Measurements from ENCODE around the gene PRPF40A. TPM values are rescaled to one million over a fixed set of nuclear protein-coding genes. Genes with fewer than 3 reads are reported as not detected.
A peak's percentile ranks its signal among the peaks of the same experiment; 100 is the strongest.

PRPF40A gene
- total and polyA plus RNA-seq, 2 experiments from 2014 or later, result 86.1 to 112 TPM

- Histone ChIP-seq H3K27ac (no peak overlapping the region), H2AFZ (no peak overlapping the region), H4K20me1 (ENCODE audit: insufficient read depth) (no peaks in the 10 kb centered on the region), H3K79me2 (ENCODE audit: insufficient read depth) (peaks cover 82% of the 10 kb centered on the region), H3K9me3 (ENCODE audit: low read depth) (no peaks in the 10 kb centered on the region), H3K9ac (no peak overlapping the region), H3K36me3 (ENCODE audit: low read depth) (no peaks in the 10 kb centered on the region), H3K4me1 (ENCODE audit: insufficient read depth) (peaks cover 21% of the 10 kb centered on the region), H3K4me2 (ENCODE audit: unreplicated experiment) (no peak overlapping the region), H3F3A (ENCODE audit: insufficient read depth) (peaks cover 7% of the 10 kb centered on the region; the same call in 1 of the 2 replicates), H3K4me3 (no peak overlapping the region), H3K27me3 (replicated peaks; ENCODE audit: insufficient read depth) (no peaks in the 10 kb centered on the region), H3K9me2 (ENCODE audit: insufficient read depth) (no peaks in the 10 kb centered on the region)
- 91 to 100% methylated on average over 2 of the region's 2 CpGs for WGBS, 2 experiments (ENCODE audit: low coverage in 1 of 2, low lambda C conversion rate in 2 of 2, missing lambda C conversion rate in 2 of 2)
- in situ Hi-C loops (cut with MboI), result no loop called here
- no peak for DNase-seq
- TF ChIP-seq EZH2phosphoT487 (IDR thresholded peaks at IDR 0.05; ENCODE audit: insufficient read depth, low read depth) (no peak), EZH2 (IDR thresholded peaks at IDR 0.05; ENCODE audit: insufficient read depth, poor library complexity, severe bottlenecking) (no peak)
These were observed 3.5 kb upstream of the PRPF40A start for GRCh38 chr2:152720794-152721193.

- Histone ChIP-seq H3K9me2 (ENCODE audit: insufficient read depth) (no peaks in the 10 kb centered on the region), H3K4me1 (ENCODE audit: insufficient read depth) (peaks cover 22% of the 10 kb centered on the region), H3F3A (ENCODE audit: insufficient read depth) (peaks cover 7% of the 10 kb centered on the region; the same call in 1 of the 2 replicates), H3K27ac (peak overlapping the region; percentile 91), H3K79me2 (ENCODE audit: insufficient read depth) (peaks cover 85% of the 10 kb centered on the region), H3K9ac (peak overlapping the region; percentile 97), H3K4me3 (peak overlapping the region; percentile 97), H3K27me3 (replicated peaks; ENCODE audit: insufficient read depth) (no peaks in the 10 kb centered on the region), H2AFZ (peak overlapping the region; percentile 92), H3K4me2 (ENCODE audit: unreplicated experiment) (peak overlapping the region; percentile 91), H3K36me3 (ENCODE audit: low read depth) (peaks cover 13% of the 10 kb centered on the region; the same call in 1 of the 2 replicates), H3K9me3 (ENCODE audit: low read depth) (no peaks in the 10 kb centered on the region), H4K20me1 (ENCODE audit: insufficient read depth) (0 out of 2 replicates have a peak, but pooled peaks cover 3% of the 10 kb centered on the region)
- 1 to 3% methylated on average over 22 to 23 of the region's 23 CpGs for WGBS, 2 experiments (ENCODE audit: low coverage in 1 of 2, low lambda C conversion rate in 2 of 2, missing lambda C conversion rate in 2 of 2)
- peak; percentile 64 for DNase-seq
- in situ Hi-C loops (cut with MboI), result no loop called here
- TF ChIP-seq EZH2phosphoT487 (IDR thresholded peaks at IDR 0.05; ENCODE audit: insufficient read depth, low read depth) (no peak), EZH2 (IDR thresholded peaks at IDR 0.05; ENCODE audit: insufficient read depth, poor library complexity, severe bottlenecking) (no peak)
These were observed 1.8 kb upstream of the PRPF40A start for GRCh38 chr2:152718909-152719645.

- peak within 1 kb of the TSS; percentile 91 for H3K4me2 ChIP-seq (ENCODE audit: unreplicated experiment)
- H2AFZ ChIP-seq, result peak within 1 kb of the TSS; percentile 92
- peak; percentile 97 for DNase-seq
- H3K4me3 ChIP-seq, result peak within 1 kb of the TSS; percentile 97
- TF ChIP-seq EZH2 (IDR thresholded peaks at IDR 0.05; ENCODE audit: insufficient read depth, poor library complexity, severe bottlenecking) (no peak), EZH2phosphoT487 (IDR thresholded peaks at IDR 0.05; ENCODE audit: insufficient read depth, low read depth) (no peak)
- H3K9me2 ChIP-seq (ENCODE audit: insufficient read depth), result no peaks in the 10 kb centered on the region
- H3F3A ChIP-seq (ENCODE audit: insufficient read depth), result peaks cover 7% of the 10 kb centered on the region; the same call in 1 of the 2 replicates
- H3K27ac ChIP-seq, result peak within 1 kb of the TSS; percentile 91
- no peaks in the 10 kb centered on the region for H3K9me3 ChIP-seq (ENCODE audit: low read depth)
- peaks cover 21% of the 10 kb centered on the region for H3K36me3 ChIP-seq (ENCODE audit: low read depth)
- WGBS, 2 experiments (ENCODE audit: low coverage in 1 of 2, low lambda C conversion rate in 2 of 2, missing lambda C conversion rate in 2 of 2), result 1% methylated on average over 81 to 83 of the region's 87 CpGs
- peaks cover 22% of the 10 kb centered on the region for H3K4me1 ChIP-seq (ENCODE audit: insufficient read depth)
- H3K79me2 ChIP-seq (ENCODE audit: insufficient read depth), result peaks cover 85% of the 10 kb centered on the region
- no peaks in the 10 kb centered on the region for H3K27me3 ChIP-seq (replicated peaks; ENCODE audit: insufficient read depth)
- in situ Hi-C loops (cut with MboI), result no loop called here
- peak within 1 kb of the TSS; percentile 97 for H3K9ac ChIP-seq
- H4K20me1 ChIP-seq (ENCODE audit: insufficient read depth), result 0 out of 2 replicates have a peak, but pooled peaks cover 3% of the 10 kb centered on the region
These were observed 1.0 kb upstream of the PRPF40A start, which contains the start of gene ARL6IP6 for GRCh38 chr2:152718076-152718908. ARL6IP6 (plus strand) TSS chr2:152718620; CDS start chr2:152718625, 5 bp downstream.

- H3K4me1 ChIP-seq (ENCODE audit: insufficient read depth), result peaks cover 22% of the 10 kb centered on the region
- peaks cover 27% of the 10 kb centered on the region for H3K36me3 ChIP-seq (ENCODE audit: low read depth)
- 0 out of 2 replicates have a peak, but pooled peaks cover 3% of the 10 kb centered on the region for H4K20me1 ChIP-seq (ENCODE audit: insufficient read depth)
- peak overlapping the region; percentile 97 for H3K9ac ChIP-seq
- H2AFZ ChIP-seq, result peak overlapping the region; percentile 89
- peak overlapping the region; percentile 97 for H3K4me3 ChIP-seq
- peak; percentile 55 for DNase-seq
- H3K27me3 ChIP-seq (replicated peaks; ENCODE audit: insufficient read depth), result no peaks in the 10 kb centered on the region
- H3K9me3 ChIP-seq (ENCODE audit: low read depth), result no peaks in the 10 kb centered on the region
- in situ Hi-C loops (cut with MboI), result no loop called here
- H3K4me2 ChIP-seq (ENCODE audit: unreplicated experiment), result peak overlapping the region; percentile 86
- no peak for TF ChIP-seq EZH2 (IDR thresholded peaks at IDR 0.05; ENCODE audit: insufficient read depth, poor library complexity, severe bottlenecking)
- TF ChIP-seq EZH2phosphoT487 (IDR thresholded peaks at IDR 0.05; ENCODE audit: insufficient read depth, low read depth), result no peak
- H3K27ac ChIP-seq, result peak overlapping the region; percentile 91
- H3F3A ChIP-seq (ENCODE audit: insufficient read depth), result peaks cover 12% of the 10 kb centered on the region
- H3K9me2 ChIP-seq (ENCODE audit: insufficient read depth), result no peaks in the 10 kb centered on the region
- 1 to 3% methylated on average over 12 to 13 of the region's 13 CpGs for WGBS, 2 experiments (ENCODE audit: low coverage in 1 of 2, low lambda C conversion rate in 2 of 2, missing lambda C conversion rate in 2 of 2)
- H3K79me2 ChIP-seq (ENCODE audit: insufficient read depth), result peaks cover 85% of the 10 kb centered on the region
These were observed 445 bp downstream of the PRPF40A start for GRCh38 chr2:152716805-152717227.
